T-helper 9 cell (primary cell): Measurements from ENCODE around the gene PCLO.

Source experiments
- DNase-seq: peaks from one replicate; pipeline ENCODE4 v3.0.0-alpha.2; 2020

Gene PCLO

GRCh38 chr7:82816272-82816671 lies 346.4 kb downstream of the PCLO start:
- no peak for DNase-seq

- DNase-seq, result no peak
Measured at GRCh38 chr7:82810558-82811259, 352.0 kb downstream of the PCLO start.

- DNase-seq, result no peak
Measured at GRCh38 chr7:82808633-82809032, 354.1 kb downstream of the PCLO start.

GRCh38 chr7:82805527-82805960 lies 357.1 kb downstream of the PCLO start:
- DNase-seq, result no peak

DNA sequence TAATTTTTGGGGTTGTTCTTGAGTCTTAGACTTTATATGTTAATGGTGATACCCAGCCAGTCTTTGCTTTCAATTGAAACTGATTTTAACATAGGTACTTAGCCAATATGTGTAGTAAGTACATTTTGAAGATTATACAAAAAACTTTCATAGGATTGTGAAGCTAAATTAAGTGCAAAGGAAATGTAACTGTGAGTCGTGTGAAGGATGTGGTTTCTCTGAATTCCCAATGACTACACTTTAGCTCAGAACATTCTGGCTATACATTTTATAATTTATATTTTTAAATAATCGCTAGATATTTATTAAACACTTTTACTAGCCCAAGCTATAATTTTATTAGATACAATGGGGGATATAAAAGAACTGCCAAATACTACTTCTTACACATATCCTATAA lies 359.3 kb downstream of the PCLO start:
- no peak for DNase-seq

GRCh38 chr7:82789883-82790609 lies 372.6 kb downstream of the PCLO start:
- DNase-seq, result no peak

GRCh38 chr7:82778021-82778420 lies 384.7 kb downstream of the PCLO start:
- no peak for DNase-seq

DNA sequence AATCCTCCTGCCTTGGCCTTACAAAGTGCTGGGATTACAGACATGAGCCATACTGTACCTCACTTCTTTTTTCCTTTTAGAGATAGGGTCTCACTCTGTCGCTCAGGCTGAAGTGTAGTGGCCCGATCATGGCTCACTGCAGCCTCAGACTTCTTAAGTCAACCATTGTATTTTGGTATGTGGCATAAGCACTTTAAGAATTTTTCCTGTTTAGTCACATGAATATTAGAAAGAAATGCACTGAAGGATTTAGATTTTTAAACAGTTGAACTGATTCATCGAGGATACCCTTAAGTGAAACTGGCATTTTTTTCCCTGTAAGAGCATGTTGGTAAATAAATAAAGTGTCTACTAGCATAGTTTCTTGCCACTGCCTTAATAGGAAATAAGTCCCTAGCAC lies 399.8 kb downstream of the PCLO start:
- no peak for DNase-seq

DNA sequence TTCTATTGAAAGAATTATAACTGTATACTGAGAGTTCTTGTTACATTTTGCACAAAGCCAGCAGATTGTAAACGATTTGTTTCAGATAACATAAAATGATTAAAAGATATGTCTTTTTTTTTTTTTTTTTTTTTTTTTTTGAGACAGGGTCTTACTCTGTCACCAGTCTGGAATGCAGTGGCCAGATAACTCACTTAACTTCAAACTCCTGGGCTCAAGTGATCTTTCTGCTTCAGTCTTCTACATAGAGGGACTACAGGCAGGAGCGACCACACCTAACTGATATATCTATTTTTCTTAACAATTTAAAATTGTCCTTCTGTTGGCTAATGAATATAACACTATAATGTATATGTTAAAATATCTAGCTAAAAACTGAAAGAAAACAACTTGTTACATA lies 401.9 kb downstream of the PCLO start:
- DNase-seq, result no peak

DNA sequence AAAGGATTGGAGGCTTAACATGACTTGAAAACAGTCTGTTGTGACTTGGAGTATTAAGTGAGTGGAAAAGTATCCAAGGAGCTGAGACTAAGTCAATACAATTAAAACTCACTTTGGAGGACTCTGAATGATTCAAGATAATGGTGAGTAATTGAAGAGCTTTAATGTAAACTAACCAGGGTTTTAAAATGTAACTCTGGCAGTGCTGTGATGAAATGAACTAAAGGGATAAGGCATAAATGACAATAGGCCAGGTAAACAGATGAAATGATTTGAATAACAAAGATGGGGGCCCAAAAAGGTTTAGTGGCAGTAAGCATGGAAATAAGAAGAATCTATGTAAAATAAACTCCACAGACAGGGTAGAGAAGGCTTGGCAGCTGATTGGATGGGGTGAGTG lies 402.6 kb downstream of the PCLO start:
- no peak for DNase-seq

DNA sequence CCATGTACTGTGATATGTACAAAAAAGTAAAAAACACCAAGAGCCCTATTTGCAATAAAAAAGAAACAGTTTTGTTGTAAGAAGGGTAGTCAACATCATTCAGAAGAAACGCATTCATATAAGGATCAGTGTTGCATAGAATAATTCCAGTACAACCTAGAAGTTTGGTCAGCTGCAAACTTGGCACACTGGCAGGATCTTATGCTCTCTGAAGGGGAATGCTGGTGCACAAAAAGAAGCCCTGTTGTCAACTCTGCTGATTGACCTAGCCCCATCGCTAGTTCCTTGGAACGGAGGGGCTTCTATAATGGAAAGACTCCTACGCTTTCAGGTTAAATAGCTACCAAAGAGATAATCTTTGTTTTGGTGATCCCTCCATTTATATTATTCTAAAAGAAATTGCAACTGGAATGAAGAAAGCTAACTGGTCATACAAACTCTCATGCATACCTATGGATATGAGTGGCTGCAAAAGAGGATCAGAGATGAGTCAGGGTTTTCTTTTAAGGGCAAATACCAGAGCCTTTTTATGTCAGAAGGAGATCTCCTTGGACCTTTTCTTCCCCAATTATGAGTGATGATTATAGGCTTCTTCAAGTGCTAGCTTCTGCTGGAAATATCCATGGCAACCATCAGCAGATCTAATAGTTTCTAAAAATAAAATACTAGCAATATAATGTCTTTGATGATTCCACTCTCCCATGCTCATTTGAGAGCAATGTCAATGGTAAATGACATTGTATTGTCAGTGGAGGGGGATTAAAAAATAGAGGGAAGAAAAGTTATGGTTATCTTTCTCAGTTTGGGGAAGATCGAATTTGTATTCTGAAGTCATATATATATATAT lies 406.8 kb downstream of the PCLO start:
- no peak for DNase-seq

DNA sequence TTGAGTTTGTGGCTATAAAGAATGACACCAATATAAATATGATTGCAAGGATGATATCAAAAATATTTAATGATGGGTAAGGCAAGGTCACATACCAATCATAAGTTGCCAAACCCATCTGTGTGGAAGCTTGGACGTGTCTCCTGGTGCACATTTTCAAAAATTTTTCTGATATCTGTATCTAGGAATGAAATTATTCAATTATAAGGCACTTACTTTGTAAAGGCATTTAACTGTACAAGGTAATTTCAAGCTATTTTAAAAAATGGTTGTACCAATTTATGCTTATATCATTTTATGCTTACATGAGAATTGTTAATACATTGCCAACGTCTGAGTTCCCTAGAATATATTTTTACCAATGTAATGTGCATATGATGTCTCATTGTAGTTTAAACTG lies 412.7 kb downstream of the PCLO start:
- no peak for DNase-seq

GRCh38 chr7:82745820-82746219 lies 416.9 kb downstream of the PCLO start:
- no peak for DNase-seq

DNA sequence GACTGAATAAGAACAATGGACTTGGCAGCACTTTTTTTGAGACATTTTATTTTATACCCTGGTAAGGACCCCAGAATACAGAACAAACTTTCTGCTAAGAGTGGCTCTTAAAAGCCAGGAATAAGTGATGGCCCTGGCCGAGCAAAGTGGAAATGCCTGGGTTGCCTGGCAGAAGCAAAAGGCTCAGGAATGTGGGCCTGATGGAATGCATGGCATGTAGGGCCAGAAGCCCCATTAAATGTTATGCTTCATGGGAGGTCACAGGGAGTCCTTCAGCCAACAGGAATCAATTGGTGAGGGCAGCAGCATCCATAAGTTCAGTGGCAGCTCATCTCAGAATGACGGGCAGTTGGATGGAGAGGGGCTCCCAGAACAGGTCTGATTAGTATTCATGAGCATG lies 417.6 kb downstream of the PCLO start:
- DNase-seq, result no peak

DNA sequence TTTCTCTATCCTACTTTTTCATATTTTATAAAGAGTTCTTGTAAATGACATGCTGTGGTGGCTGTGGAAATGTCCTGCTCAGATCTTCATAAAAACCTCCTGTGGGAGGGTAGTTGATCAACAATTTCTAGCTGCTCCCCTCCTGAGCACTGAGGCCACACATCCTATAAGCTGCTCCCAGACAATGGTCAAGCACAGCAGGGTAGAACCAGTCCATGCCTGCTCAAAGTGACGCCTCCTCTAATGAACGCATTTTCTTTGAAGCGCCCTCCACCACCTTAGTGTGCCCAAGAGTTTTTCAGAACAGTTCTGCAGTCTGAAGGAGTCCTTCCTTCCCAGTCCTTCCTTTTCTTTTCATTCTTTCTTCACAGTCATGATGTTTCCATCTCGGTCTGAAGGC lies 420.5 kb downstream of the PCLO start:
- no peak for DNase-seq

DNA sequence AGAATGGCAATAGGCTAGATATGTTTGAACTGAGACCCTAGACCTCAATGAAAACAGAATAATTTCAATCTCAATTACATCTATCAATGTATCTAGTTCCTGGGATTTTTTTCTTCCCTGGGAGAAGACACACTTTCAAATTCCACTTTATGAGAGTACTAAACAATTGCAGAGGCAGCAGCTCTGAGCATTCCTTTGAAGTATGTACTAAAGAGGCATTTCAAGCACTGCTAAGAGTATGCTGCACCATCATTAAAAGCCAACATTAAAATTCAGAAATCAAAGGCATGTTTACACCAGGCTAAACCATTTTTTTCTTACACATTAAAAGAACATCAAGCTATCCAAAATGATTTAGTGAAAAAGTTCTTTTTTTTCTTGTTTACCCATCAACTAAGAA lies 421.2 kb downstream of the PCLO start:
- no peak for DNase-seq

DNA sequence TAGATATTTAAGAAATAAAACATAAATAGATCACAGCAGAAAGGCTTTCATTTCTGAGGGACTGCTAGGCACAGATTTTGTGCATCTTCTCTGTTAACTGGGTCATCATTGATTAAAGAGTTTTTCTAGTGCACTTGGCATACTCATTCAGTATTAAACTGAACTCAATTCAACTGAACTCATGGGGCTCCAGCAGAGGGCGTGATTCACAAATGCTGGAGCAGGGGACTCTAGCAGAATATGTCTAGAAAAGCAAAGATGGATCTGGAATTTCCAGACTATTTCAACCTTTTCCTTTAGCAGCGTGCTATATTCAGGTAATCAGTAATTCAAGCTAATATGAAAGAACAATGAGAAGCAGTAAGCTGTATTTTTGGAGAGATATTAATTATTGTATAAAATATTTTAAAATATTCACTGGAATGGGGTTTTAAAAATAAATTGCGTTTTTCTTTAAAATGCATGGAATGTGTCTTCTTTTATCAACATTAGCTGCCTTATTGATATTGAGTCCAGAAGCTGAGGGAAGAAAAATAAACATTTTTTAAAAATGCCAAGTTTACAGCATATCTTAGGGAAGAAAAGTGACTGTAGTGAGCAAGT lies 422.3 kb downstream of the PCLO start:
- no peak for DNase-seq

- DNase-seq, result no peak
Measured at GRCh38 chr7:82736633-82737032, 426.1 kb downstream of the PCLO start.

- no peak for DNase-seq
Measured at GRCh38 chr7:82732677-82733076, 430.0 kb downstream of the PCLO start.

- DNase-seq, result no peak
Measured at GRCh38 chr7:82729172-82730030, 433.3 kb downstream of the PCLO start.

GRCh38 chr7:82726038-82726800 lies 436.5 kb downstream of the PCLO start:
- no peak for DNase-seq
